HG03571 (cell line): ENCODE results near the gene AIFM2.
"Not testable (repeated sequence)": the region's sequence is repeated elsewhere in the genome, so short reads cannot be mapped to it uniquely, and the experiment has no call there.

ENCODE experiments used
- ATAC-seq: cut with Tn5 transposase; IDR thresholded peaks from one replicate; pipeline ENCODE4 v1.9.1; 2021; ENCODE audit not compliant: unreplicated experiment

AIFM2 gene

DNA sequence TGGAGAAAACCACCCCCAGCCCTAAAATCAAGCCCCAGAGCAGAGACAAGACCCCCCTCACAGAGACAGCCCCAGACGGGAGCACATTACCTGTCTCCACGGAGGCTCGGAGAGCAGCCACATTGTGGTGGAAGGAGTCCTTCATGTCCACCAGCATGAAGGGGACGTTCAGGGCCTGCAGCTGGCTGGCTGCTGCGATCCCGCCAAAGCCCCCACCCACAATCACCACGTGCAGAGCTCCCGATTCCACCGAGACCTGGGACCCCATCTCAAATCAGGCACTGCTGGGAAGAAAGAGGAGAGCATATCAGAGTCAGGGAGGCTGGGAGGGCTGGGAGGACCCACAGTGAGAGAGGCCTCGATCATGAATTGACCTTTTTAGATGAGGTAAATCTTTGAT, 8.8 kb downstream of the AIFM2 start:
- no peak for ATAC-seq

DNA sequence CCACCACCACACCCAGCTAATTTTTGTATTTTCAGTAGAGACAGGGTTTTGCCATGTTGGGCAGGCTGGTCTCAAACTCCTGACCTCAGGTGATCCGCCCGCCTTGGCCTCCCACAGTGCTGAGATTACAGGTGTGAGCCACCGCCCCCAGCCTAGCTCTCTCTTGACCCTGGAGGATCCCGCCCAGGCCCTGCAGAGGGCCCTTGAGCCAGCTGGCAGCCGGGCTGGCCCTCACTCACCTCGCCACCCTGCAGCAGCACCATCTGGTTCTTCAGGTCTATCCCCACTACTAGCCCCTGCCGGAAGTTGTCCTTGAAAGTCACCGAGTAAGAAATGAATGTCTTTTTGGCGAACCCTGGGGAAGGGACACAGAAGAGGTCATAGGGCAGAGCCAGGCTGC, 9.5 kb downstream of the AIFM2 start:
- ATAC-seq = not testable (repeated sequence)

DNA sequence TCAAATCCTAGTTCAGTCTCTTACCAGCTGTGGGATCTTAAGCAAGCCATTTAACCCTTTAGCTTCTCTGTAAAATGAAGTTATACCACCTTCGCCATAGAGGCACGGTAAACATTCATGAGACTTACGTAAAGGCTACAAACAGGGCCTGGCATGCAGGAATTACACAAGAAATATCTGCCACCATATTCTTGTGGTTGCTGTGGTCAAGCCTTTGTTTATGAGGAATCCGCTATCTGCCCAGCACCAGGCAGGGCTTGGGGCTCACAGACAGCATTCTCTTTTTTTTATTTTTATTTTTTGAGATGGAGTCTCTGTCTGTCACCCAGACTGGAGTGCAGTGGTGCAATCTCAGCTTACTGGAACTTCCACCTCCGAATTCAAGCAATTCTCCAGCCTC, 9.9 kb downstream of the AIFM2 start:
- no peak for ATAC-seq

DNA sequence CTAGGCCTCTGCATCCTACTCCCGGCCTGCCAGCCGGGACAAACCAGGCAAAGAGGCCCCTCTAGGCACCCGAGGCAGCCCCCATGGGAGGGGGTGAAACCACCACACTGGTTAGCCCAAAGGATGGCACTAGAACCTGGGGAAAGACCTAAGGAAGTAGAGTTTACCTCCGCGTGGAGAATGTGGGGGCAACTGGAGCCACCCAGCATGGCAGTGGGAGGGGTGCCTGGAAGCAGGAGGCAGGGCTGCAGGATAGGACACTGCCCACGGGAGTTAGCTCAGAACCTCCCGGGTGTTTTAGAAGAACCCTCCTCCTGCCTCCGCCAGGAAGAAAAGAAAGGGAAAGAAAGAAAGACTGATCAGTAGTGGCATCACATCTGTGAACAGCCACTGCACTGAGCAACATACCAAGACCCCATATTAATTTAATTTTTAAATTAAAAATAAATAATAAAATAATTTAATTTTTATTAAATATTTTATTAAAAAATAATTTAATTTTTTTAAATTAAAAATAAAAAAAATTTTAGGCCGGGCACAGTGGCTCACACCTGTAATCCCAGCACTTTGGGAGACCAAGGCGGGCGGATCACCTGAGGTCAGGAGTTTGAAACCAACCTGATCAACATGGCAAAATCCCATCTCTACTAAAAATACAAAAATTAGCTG, 11.2 kb downstream of the AIFM2 start:
- no peak for ATAC-seq

DNA sequence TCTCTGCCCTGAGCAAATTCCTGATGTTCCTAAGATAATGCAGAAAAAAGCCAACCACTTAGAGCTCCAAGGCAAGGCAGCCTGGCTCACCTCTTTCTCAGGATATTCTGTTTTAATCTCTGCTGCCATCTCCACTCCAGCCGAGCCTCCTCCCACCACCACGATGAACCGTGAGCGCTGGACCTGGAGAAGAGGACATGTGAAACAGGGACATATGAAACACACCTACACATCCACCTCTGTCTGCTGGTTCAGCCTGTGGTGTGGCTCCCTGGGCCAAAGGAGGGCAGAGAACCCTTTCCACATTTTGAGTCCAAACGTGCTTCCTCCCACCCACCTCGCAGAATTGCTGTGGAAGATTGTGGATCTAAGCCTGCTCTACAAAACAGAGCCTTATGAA, 12.2 kb downstream of the AIFM2 start:
- ATAC-seq = no peak

DNA sequence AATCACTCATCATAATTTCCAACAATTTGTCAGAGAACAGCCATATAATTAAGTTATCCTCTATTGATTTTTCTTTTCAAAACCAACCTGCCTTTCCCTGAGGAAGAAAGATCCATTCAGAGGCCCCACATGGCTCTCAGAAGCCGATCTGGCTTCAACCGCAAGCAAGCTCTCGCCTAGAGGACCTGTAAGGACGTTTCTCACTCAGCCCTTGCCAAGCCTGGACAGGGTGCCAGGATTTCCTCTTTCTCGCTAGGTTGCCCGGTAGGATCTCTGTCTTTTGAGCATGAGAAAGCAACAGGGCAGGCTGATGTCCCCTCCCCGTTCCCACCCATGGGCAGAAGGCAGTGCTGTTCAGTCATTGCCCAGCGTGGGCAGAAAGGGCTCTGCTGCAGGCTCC, 13.0 kb downstream of the AIFM2 start:
- no peak for ATAC-seq

DNA sequence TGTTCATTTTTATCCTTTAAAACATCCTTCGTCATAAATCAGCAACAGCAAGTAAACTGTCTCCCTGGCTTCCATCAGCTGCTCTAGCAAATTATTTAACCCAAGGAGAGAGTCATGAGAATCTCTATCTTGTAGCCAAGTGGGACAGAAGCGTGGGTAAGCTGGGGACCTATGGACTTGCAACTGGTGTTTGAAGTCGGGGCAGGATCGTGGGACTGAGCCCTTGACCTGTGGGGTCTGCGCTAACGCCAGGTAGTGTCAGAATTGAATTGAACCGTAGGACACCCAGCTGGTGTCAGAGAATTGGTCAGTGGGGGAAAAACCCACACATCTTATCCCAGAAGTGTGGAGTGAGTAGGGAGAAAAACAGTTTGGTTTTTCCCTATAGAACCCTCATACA, 13.4 kb downstream of the AIFM2 start:
- ATAC-seq = no peak

DNA sequence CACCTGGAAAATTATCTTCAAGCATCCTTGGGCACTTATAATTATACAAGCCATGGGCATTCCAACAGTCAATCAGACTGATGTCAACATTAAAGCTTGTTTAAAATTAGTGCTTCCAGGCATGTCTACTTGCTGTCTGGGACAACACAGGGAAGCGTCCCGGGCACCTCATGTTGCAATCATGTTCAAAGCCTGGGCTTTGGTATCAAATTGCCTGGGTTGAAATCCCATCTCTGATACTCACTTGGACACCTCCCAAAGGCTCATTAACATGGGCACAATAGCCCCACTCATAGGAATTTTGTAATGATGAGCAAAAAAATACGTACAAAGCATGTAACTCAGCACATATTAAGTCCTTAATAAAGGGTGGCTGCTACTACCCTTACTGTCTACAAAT, 14.4 kb downstream of the AIFM2 start:
- no peak for ATAC-seq

DNA sequence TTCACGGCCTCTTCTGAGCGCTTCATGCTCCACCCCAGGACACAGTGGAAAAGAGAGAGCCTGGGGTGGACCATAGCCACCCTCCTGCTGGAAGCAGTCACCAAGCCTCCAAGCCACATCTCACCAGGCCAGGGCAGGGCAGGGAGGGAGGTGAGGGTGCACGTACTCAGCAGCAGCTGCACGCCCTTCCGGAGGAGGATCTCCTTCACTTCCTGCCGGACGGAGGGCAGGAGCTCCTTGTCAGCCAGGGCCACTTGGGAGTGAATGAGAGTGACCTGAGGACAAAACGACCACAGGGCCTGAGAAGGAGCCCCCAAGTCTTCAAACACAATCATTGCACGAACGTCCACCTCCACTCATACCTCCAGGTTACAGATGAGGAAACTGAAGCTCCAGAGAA, 15.0 kb downstream of the AIFM2 start:
- no peak for ATAC-seq

DNA sequence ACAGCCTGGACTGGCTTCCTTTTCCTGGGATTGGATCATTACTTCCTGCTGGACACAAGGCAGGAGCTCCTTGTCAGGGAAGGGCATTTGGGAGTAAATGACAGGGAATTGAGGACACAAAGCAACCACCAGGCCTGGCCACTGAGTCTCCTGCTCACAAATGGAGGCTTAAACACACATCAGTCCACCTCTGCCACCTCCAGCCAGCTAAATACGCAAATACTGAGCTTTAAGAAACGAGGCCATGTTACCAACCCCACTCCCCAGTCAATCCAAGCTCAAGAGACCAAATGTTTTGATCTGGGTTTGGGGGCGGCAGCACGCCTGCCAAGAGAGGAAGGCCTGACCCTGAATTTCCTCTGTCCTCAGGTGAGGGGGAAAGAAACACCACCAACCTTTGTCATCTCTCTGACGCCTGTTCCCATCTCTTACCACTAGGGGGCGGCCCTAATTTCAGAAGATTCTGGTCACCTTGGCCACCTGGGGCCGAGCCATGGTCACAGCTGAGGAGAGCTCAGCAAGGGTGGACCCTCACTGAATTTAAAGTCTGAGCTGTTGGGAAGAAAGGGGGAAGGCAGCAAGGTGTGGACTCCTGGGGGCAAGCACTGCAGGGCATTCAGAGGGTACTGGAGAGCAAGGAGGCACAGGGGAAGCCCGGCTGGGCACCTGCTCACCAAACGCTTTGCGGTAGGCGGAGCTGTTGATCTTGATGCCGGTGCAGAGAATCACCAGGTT, 16.5 kb downstream of the AIFM2 start:
- ATAC-seq = peak; percentile 53

DNA sequence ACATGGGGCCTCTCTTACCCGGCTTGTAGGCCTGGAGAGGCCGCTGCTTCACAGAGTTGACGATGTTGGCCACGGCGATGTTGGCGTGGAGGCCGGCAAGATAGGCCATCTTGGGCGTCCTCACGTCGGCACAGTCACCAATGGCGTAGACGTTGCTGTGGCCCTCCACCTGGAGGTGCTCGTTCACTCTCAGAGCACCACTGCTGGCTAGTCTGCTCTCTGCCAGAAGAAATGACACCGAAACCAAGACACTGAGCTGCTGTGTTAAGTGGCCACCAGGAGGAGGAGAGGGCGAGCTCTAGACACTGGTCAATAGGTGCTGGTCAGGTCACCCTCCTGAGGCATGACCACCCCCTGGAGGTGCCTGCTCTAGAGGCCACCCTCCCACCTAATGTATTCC, 17.7 kb downstream of the AIFM2 start:
- ATAC-seq = no peak

DNA sequence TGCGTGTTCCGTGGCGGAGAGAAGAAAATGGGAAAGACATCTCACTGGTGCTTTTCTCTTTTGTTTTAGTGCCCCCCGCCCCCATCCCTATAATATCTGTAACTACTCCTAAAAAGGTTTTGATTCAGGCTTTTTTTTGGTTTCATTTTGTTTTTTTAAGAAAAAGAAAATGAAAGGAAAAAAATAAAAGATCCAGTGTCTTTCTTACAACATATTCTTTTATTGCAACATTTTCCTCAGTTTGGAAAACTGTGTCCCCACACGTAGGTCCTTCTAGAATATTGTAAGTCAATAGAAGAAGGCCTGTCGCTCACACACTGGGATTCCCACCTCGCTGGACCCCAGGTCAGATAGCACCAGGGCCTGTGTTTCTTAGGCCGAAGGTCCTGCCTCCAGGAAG, 20.6 kb downstream of the AIFM2 start:
- no peak for ATAC-seq

DNA sequence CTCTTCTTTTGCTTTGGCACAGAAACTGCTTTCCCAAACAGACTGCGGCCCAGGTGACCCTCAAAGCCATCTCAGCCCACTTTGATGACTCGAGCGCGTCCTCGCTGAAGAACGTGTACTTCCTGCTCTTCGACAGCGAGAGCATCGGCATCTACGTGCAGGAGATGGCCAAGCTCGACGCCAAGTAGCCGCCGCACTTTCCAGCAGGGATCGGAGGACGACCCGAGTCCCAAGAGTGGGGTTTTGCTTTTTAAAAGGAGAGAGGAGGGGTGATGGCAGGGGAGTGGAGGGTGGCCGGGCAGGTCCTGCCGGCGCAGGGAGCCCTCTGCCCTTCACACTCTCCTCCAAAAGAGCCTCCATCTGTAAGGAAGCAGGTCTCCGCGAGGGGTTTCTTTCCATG, 21.1 kb downstream of the AIFM2 start:
- ATAC-seq = no peak

DNA sequence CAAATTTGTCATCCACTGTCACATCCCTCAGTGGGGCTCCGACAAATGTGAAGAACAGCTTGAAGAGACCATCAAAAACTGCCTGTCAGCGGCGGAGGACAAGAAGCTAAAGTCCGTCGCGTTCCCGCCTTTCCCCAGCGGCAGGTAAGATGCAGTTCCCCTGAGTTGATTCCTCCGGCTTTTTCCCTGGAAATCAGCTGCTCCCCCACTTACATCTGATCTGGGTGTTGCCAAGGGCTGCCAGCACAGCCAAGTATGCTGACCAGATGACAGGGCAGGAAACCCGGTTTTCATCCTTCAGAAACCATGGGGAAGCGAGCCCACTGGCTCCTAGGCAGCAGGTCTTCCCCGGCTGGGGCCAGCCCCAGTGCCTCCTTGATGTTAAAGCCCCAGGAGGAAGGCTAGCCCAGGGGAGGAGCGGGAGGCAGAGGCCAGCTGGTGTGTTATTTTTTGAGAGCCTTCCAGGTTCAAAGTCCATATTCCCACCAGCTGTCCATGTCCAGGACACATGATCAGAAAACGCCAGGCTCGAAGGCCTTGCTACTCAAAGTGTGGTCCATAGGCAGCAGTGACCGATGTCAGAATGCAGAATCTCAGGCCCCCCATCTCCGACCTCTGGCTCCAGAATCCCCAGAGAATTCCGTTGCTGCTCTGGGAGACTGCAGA, 23.4 kb downstream of the AIFM2 start:
- ATAC-seq = no peak

DNA sequence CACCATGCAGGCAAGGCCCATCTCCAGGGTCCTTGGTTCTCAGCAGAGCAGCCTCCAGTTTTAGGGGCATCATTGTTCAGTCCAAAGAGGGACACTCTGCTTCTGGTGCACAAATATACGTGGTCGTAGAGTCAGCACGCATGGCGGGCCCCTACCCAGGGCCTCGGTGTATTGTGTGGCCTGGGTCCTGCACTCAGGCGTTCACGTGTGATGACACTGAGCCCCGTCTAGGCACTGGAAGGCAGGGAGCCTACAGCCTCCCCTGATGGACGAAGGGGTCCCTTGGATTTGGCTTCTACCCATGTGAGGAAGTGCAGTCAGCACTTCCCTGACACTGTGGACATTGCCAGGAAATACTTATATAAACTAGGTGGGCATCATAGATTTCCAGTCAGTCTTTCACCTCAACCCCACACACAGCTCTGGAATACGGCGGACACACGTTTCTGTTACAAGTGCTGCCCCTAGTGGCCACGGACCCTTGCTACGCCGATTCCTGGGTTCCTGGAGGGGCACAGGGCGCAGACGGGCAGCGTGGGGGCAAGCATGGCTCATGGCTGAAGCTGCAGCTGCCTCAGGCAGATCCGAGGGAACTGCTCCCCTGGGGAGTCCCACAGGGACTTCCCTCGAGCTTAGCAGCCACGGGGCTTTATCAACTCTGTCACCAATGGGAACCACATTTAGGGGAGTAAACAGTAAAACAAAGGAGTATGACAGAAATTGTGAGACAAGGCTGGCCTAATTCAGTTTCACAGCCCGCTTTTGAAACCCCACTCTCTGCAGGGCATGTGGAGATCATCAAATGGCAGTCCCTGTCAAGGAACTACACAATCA, 25.4 kb downstream of the AIFM2 start:
- peak; percentile 70 for ATAC-seq

DNA sequence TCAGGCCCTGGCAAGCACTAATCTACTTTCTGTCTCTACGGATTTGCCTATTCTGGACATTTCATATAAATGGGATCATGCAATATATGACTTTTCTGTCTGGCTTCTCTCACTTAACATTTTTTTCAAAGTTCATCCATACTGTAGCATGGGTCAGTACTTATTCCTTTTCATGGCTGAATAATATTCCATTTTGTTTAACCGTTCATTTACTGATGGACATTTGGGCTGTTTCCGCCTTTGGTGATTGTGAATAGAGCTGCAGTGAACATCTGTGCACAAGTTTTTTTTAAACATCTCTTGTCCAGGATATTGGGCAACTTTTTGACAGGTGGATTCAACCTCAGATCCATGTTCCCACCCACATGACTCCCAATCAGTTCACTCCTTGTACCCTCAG, 31.0 kb downstream of the AIFM2 start:
- ATAC-seq = no peak

DNA sequence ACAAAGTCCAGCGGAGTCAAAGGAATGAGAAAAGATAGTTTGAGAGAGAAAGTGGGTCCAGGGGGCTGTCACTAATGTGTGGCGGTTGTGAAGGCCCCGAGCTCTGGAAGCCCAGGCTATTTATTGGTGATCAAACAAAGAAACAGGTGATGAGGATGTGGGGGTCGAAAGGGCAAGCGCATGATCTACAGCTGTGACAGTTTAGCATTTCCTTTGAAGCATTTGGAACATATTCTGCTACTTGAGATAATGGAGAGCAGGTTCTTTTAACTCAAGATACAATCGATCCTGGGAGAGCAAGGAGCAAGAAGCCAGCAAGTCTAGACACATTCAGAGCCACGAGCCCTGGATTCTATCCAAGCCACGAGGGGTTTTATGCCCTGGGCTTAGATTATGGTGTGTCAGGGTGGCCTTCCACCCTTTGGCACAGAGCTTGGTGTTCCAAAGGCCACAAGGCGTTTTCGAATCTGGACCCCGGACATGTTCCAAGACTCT, 31.5 kb downstream of the AIFM2 start:
- ATAC-seq = not testable (repeated sequence)

DNA sequence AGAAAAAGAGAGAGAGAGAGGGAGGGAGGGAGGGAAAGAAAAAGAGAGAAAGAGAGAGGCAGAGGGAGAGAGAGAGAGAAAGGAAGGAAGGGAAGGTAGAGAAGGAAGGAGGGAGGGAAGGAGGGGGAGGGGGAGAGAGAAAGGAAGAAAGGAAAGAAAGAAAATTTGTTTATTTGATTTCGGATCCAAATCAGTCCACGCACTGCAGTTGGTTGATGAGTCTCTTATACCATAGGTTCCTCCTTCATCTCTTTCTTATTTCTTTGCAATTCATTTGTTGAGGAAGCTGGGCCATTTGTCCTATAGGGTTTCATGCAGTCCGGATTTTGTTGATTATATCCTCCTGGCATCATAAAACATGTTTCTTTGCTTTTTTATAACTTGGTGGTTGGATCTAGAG, 34.4 kb downstream of the AIFM2 start:
- no peak for ATAC-seq

DNA sequence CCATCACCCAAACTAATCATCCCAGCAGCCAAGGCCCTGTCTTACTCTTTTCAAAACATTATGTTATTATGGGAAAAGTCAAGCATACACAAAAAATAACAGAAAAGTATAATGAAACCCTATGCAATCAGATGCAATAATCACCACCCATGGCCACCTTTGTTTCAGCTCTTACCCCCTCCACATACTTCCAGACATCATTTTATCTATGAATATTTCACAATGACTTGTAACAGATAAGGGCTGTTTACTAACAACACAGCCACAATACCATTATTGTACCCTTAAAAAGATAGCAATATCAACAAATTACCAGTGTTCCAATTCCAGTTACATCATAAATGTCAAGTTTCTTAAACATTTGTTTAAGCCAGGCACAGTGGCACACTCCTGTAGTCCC, 35.2 kb downstream of the AIFM2 start:
- ATAC-seq = no peak

DNA sequence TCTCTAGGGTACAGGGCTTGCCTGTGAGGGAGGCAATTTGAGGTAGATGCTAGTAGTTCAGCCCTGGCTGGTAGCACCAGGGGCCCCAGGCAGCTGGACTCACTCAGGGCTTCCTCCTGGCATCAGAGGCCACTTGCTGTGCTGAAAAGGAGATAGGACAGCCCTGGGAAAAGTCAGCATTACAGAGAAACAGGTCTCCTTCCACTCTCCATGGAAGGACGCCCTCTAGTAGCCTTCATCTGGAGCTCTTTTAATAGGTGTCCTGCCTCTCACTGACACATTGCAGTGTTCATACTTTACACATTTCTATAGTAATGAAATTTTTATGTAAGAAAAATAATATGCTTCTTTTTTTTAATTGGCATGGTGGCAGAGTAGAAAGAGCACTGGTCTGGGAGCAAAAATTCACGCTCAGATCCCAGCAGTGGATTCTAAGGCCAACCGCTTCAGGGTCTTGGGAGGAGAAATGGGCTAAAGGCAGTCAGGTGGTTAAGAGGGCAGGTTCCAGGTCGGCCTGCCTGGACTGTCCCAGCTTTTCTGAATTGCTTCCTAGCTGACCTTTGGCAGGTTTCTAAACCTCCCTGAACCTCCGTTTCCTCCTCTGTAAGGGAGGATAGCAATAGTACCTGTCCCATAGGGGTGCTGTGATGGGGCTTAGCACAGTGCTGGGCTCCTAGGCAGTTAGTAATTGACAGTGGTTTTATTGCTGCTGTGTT, 35.8 kb downstream of the AIFM2 start:
- no peak for ATAC-seq
